Tibial nerve (tissue), 4 donors: ENCODE data around the gene CRB2.

Source experiments
- CTCF ChIP-seq, 5 experiments: fragments of 200-600 bp in 3 of 5; fragments of 450-650 bp in 2 of 5; sonication (generic) in 3 of 5; IDR thresholded peaks; one replicate each; pipeline ENCODE4 v1.5.1; 2016 to 2019; ENCODE audit warnings: antibody characterized with exemption in 5 of 5, mild to moderate bottlenecking in 3 of 5, moderate library complexity in 2 of 5
- EP300 ChIP-seq, 2 donors: sonication (generic); formaldehyde crosslinking; IDR thresholded peaks; one replicate each; pipeline ENCODE4 v1.6.1; 2017; ENCODE audit warnings: antibody characterized with exemption in 2 of 2, mild to moderate bottlenecking in 1 of 2
- POLR2A ChIP-seq, 2 donors: fragments of 450-650 bp; IDR thresholded peaks; one replicate each; pipeline ENCODE4 v1.6.1; 2017; ENCODE audit warnings: antibody characterized with exemption in 2 of 2, mild to moderate bottlenecking in 2 of 2, moderate library complexity in 2 of 2

DNA sequence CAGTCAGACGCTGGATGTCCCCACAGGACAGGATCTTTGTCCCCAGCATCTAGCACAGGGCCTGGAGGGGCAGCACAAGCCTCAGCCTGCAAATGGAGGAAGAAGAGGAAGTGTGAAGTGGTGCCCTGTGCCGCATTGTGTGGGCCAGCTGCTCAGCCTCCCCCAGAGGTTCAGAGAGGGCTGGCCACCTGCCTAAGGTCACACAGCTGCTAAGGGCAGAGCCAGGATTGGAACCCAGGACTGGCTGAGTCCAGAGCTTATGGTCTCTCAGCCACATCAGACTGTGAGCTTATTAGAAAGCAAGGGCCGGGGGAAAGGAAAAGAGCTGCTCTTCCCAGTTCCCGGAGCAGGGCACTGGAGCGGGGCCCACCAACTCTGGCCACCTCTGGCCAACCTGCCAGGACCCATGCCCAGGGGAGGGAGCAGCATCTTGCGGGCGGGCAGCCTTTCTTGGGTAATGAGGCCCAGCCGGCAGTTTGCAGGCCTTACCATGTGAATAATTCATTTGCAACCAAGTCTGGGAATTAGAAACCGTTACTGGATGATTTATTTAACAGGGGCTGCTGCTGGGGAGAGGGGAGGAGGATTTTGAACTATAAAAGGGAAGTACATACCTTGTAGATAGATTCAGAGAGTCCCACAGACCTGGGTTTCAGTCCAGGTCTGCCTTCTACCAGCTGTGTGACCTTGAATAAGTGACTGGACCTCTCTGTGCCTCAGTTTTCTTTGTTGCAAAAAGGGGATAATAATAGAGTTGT lies 11.6 kb upstream of the CRB2 start:
- TF ChIP-seq POLR2A (IDR thresholded peaks at IDR 0.05) (no peak), CTCF (IDR thresholded peaks at IDR 0.05) (no peak), EP300 (IDR thresholded peaks at IDR 0.05) (no peak)
